Large intestine (tissue), 3 donors: ENCODE measurements around the gene RASGRF2. TPM values are rescaled to one million over a fixed set of nuclear protein-coding genes. Genes with fewer than 3 reads are reported as not detected.

Experiments used
- DNase-seq, 2 donors: peaks; one replicate each; pipeline versions ENCODE4 v3.0.0 to v3.0.0-alpha.2; 2013
- H3K27ac ChIP-seq: one replicate; pipeline ENCODE4 v1.5.1; 2013; ENCODE audit warnings: low read length
- H3K27me3 ChIP-seq: 2 replicates; pipeline ENCODE4 v1.6.1; 2013; ENCODE audit warnings: low read length; ENCODE audit not compliant: control insufficient read depth, insufficient read depth
- H3K36me3 ChIP-seq: 2 replicates; pipeline ENCODE4 v1.6.1; 2013; ENCODE audit warnings: low read length; ENCODE audit not compliant: control insufficient read depth, insufficient read depth
- H3K4me1 ChIP-seq: one replicate; pipeline ENCODE4 v1.6.1; 2013; ENCODE audit warnings: low read length; ENCODE audit not compliant: control insufficient read depth, insufficient read depth
- H3K4me3 ChIP-seq: one replicate; pipeline ENCODE4 v1.5.1; 2013; ENCODE audit warnings: low read length
- H3K9me3 ChIP-seq: one replicate; pipeline ENCODE4 v1.6.1; 2013; ENCODE audit warnings: mild to moderate bottlenecking, low read depth, low read length, moderate library complexity; ENCODE audit not compliant: control insufficient read depth
- WGBS: methylation state at CpG from one replicate; pipeline ENCODE4 v1.1.5; 2013; ENCODE audit warnings: low lambda C conversion rate; ENCODE audit not compliant: insufficient coverage; 5-methylcytosine and 5-hydroxymethylcytosine counted together
- polyA plus RNA-seq: library from polyadenylated mRNA; unstranded; fragments of 120-200 nt; gene quantifications from one replicate; pipeline ENCODE4 v1.2.1, GENCODE V29; 2013

RASGRF2 gene
- polyA plus RNA-seq, 1 donor: 3.1 TPM

DNA sequence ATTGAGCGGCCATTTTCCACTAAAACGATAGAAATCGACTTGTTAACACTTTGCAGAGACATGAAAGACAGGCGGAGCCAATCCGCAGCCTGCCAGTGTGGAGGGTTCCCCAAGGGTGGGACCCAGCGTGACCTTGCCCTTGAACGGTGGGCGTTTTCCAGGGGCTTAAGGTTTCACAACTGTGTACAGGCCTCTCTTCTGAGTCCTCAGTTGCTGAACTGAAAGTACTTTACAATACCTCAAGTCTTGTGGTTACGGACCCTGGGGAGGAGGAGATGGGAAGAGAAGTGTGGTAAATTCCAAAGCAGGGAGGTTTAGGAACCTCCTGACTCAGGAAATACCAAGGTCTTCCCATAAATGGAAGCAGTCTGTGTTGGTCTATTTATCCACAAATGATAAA is 204.8 kb downstream of the RASGRF2 start:
- H3K36me3 ChIP-seq: no peaks in the 10 kb centered on the region
- no peaks in the 10 kb centered on the region for H3K9me3 ChIP-seq
- DNase-seq: no peak
- H3K27ac ChIP-seq: no peak overlapping the region
- H3K4me1 ChIP-seq: no peaks in the 10 kb centered on the region
- no peak overlapping the region for H3K4me3 ChIP-seq
- 100% methylated on average over 1 of the region's 9 CpGs for WGBS
- H3K27me3 ChIP-seq: no peaks in the 10 kb centered on the region

- Histone ChIP-seq H3K4me1 (no peaks in the 10 kb centered on the region), H3K4me3 (no peak overlapping the region), H3K27me3 (no peaks in the 10 kb centered on the region), H3K27ac (no peak overlapping the region), H3K36me3 (no peaks in the 10 kb centered on the region), H3K9me3 (no peaks in the 10 kb centered on the region)
- DNase-seq: peak; percentile 45 to 56
- no CpG with 5 or more reads among the region's 3 CpGs for WGBS
These were observed 205.4 kb downstream of the RASGRF2 start for GRCh38 chr5:81165493-81166119.

DNA sequence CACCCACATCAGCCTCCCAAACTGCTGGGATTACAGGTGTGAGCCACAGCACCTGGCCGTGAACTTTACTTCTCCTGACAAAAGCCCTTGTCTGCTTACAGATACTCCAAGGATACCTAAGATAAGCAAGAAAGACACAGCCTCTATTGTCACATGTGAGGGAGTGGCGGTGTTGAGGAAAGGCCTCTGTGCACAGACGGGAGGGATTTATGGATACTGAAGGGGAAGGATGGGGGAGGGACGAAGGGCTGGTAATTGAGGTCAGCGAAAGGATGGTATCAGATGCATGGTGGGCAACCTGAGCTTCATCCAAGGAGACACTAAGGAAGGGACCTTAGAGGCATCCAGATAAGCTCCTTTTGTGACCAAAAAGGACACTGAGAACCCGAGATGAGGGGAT is 206.3 kb downstream of the RASGRF2 start:
- no peaks in the 10 kb centered on the region for H3K9me3 ChIP-seq
- peak in 1 of 2 donors; percentile 30 for DNase-seq
- no peaks in the 10 kb centered on the region for H3K27me3 ChIP-seq
- H3K36me3 ChIP-seq: no peaks in the 10 kb centered on the region
- WGBS: no CpG with 5 or more reads among the region's 6 CpGs
- no peaks in the 10 kb centered on the region for H3K4me1 ChIP-seq
- H3K27ac ChIP-seq: no peak overlapping the region
- no peak overlapping the region for H3K4me3 ChIP-seq

DNA sequence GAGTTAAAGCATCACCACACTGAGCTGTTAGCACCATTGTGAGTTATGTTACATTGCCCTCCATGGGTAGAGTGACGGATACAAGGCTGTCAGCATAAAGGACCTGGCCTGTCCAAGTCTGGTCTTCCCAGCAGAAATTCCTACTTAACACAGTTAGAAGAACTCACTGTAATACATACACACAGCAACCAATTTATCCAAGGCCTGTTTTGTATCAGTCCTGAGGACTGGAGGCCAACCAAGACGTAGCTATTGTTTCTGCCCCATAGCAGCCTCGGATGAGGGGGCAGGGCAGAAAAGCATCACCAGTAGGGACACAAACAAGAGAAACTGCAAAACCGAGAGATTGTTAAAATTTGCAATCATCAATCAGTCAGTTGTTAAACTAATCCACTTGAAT is 206.9 kb downstream of the RASGRF2 start:
- 79% methylated on average over 2 of the region's 4 CpGs for WGBS
- Histone ChIP-seq H3K27ac (no peak overlapping the region), H3K9me3 (no peaks in the 10 kb centered on the region), H3K27me3 (no peaks in the 10 kb centered on the region), H3K36me3 (no peaks in the 10 kb centered on the region), H3K4me3 (no peak overlapping the region), H3K4me1 (no peaks in the 10 kb centered on the region)
- no peak for DNase-seq

- no peak for DNase-seq
- WGBS: 88% methylated on average over 2 of the region's 8 CpGs
- H3K27me3 ChIP-seq: no peaks in the 10 kb centered on the region
- no peaks in the 10 kb centered on the region for H3K4me1 ChIP-seq
- H3K27ac ChIP-seq: no peak overlapping the region
- H3K36me3 ChIP-seq: no peaks in the 10 kb centered on the region
- H3K4me3 ChIP-seq: no peak overlapping the region
- H3K9me3 ChIP-seq: no peaks in the 10 kb centered on the region
These were observed 207.4 kb downstream of the RASGRF2 start for GRCh38 chr5:81167544-81167943.

DNA sequence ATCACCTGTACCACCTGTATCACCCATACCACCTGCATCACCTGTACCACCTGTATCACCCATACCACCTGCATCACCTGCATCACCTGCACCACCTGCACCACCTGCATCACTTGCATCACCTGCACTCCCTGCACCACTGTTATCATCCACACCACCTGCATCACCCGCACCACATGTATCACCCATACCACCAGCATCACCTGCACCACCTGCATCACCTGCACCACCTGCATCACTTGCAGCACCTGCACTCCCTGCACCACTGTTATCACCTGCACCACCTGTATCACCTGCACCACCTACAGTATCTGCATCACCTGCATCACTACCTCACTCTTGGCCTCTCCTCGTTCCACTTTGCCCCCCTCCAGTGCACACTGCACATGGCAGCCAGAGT is 209.8 kb downstream of the RASGRF2 start:
- Histone ChIP-seq H3K27ac (no peak overlapping the region), H3K27me3 (no peaks in the 10 kb centered on the region), H3K9me3 (no peaks in the 10 kb centered on the region), H3K4me3 (no peak overlapping the region), H3K36me3 (no peaks in the 10 kb centered on the region), H3K4me1 (no peaks in the 10 kb centered on the region)
- no CpG with 5 or more reads among the region's 2 CpGs for WGBS
- DNase-seq: no peak

- Histone ChIP-seq H3K27me3 (no peaks in the 10 kb centered on the region), H3K4me1 (no peaks in the 10 kb centered on the region), H3K36me3 (no peaks in the 10 kb centered on the region), H3K27ac (no peak overlapping the region), H3K9me3 (no peaks in the 10 kb centered on the region), H3K4me3 (no peak overlapping the region)
- DNase-seq: no peak
- WGBS: 100% methylated on average over 1 of the region's 4 CpGs
These were observed 211.6 kb downstream of the RASGRF2 start for GRCh38 chr5:81171769-81172168.

DNA sequence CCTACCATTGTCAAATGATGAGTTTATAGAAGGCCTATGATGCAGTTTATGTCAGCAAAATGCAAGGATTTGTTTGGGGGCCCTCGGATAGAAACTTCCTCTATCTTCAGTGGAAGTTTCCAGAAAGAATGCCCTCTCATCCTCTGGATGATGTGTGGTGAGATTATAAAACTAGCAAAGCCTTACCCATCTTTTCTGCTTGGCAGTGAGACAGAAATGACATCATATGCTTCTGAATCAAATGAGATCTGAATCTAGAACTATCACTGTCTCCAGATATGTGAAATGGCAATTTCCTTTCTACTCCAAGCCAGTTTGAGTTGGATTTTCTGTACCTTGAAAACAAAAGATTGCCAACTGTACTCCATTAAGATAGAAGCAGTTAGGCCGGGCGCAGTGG is 212.5 kb downstream of the RASGRF2 start:
- Histone ChIP-seq H3K4me1 (no peaks in the 10 kb centered on the region), H3K36me3 (no peaks in the 10 kb centered on the region), H3K27me3 (no peaks in the 10 kb centered on the region), H3K9me3 (no peaks in the 10 kb centered on the region), H3K27ac (no peak overlapping the region), H3K4me3 (no peak overlapping the region)
- DNase-seq: no peak
- 100% methylated on average over 1 of the region's 3 CpGs for whole genome bisulfite sequencing

GRCh38 chr5:81177061-81177460 is 216.9 kb downstream of the RASGRF2 start:
- Histone ChIP-seq H3K27ac (no peak overlapping the region), H3K9me3 (no peaks in the 10 kb centered on the region), H3K36me3 (no peaks in the 10 kb centered on the region), H3K27me3 (no peaks in the 10 kb centered on the region), H3K4me3 (no peak overlapping the region), H3K4me1 (no peaks in the 10 kb centered on the region)
- 80% methylated on average over 2 of the region's 3 CpGs for whole genome bisulfite sequencing
- no peak for DNase-seq

DNA sequence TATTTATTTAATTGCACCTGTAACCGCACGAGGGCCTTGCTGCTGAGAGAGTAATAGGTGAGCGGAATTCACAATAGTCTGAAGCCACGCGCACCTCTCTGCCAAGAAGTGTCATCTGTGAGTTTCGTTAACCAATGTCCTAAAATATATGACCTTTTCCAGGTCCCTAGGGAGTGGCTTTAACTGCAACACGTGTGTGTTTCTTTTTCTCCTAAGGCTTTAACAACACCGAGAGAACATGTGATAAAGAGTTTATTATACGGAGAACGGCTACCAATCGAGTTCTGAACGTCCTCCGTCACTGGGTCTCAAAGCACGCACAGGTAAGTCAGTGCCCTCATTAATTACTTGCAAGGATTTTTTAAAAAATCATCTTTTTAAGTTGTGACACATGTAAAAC is 219.8 kb downstream of the RASGRF2 start:
- H3K9me3 ChIP-seq: no peaks in the 10 kb centered on the region
- no peaks in the 10 kb centered on the region for H3K4me1 ChIP-seq
- H3K27me3 ChIP-seq: no peaks in the 10 kb centered on the region
- no peak for DNase-seq
- H3K4me3 ChIP-seq: no peak overlapping the region
- H3K36me3 ChIP-seq: no peaks in the 10 kb centered on the region
- H3K27ac ChIP-seq: no peak overlapping the region
- 69% methylated on average over 2 of the region's 14 CpGs for WGBS

GRCh38 chr5:81180780-81181460 is 220.8 kb downstream of the RASGRF2 start:
- no peaks in the 10 kb centered on the region for H3K4me1 ChIP-seq
- no peak overlapping the region for H3K4me3 ChIP-seq
- no peaks in the 10 kb centered on the region for H3K9me3 ChIP-seq
- H3K27ac ChIP-seq: no peak overlapping the region
- no peak for DNase-seq
- WGBS: 80% methylated on average over 1 of the region's 5 CpGs
- no peaks in the 10 kb centered on the region for H3K36me3 ChIP-seq
- H3K27me3 ChIP-seq: no peaks in the 10 kb centered on the region
